ENCODE results near the gene GNS. TPM values are rescaled to one million over a fixed set of nuclear protein-coding genes. Genes with fewer than 3 reads are reported as not detected.

The GNS gene
- total RNA-seq, 1 experiment from 2014 or later = 55.1 TPM

DNA sequence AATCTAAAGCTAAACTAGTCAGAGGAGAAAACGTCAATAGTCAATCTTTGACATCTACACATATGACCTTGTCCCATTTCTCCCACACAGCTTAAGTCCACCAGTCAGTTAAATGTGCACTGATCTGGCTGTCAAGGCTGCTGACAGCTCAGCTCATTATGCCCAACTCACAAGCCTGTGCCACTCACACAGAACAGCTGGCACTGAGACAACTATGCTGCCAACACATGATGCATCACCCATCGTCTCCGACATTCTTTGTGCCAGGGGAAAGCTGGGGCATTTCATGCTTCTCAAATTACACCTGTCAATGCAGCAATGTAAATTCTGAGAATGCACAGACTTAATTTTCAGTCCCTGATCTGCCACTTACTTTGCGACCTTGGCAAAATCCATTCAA lies 25.3 kb downstream of the GNS start:
- H3K4me3 ChIP-seq (ENCODE audit: low read length) = peak overlapping the region; percentile 20; the same call in 1 of the 2 replicates
- H3K27me3 ChIP-seq (ENCODE audit: low read length) = no peaks in the 10 kb centered on the region
- H3K9me3 ChIP-seq (ENCODE audit: low read length) = no peaks in the 10 kb centered on the region
- H3K4me1 ChIP-seq (ENCODE audit: insufficient read depth, low read length) = peaks cover 22% of the 10 kb centered on the region
- DNase-seq (peak; percentile 99), ATAC-seq (peak; percentile 98)
- H2AFZ ChIP-seq (ENCODE audit: low read length) = no peak overlapping the region
- peak overlapping the region; percentile 15; the same call in 1 of the 2 replicates for H3K27ac ChIP-seq (ENCODE audit: low read length)
- intact Hi-C loops (cut with micrococcal nuclease) = loop anchor here (10.0 kb wide), 1 partner anchor 61 kb away; no protein-coding TSS in a partner anchor
- H3F3A ChIP-seq (ENCODE audit: low read length, unreplicated experiment) = no peaks in the 10 kb centered on the region
- H3K9ac ChIP-seq (ENCODE audit: low read length) = no peak overlapping the region
- ChIA-PET CTCF (interaction anchor here (0.9 kb wide), 1 partner anchor 62 kb away, joined by 5 read pairs; no protein-coding TSS in a partner anchor), POLR2A (ENCODE audit: unreplicated experiment) (interaction anchor here (0.5 to 0.6 kb wide), 3 partner anchors 66 to 364 kb away, joined by 5 to 9 read pairs (median 6); no protein-coding TSS in a partner anchor)
- H3K9me2 ChIP-seq (replicated peaks; ENCODE audit: low read length) = no peaks in the 10 kb centered on the region
- TF ChIP-seq EZH2 (IDR thresholded peaks at IDR 0.05; ENCODE audit: low read length, unreplicated experiment) = no peak
- TF ChIP-seq CTCF (conservative IDR thresholded peaks at IDR 0.05; ENCODE audit: low read depth, low read length) = no peak
- no peak for TF ChIP-seq EZH2phosphoT487 (IDR thresholded peaks at IDR 0.05; ENCODE audit: borderline replicate concordance, low read length)
- H3K36me3 ChIP-seq (ENCODE audit: low read depth, low read length) = peaks cover 19% of the 10 kb centered on the region
- peak overlapping the region; percentile 71 for H3K4me2 ChIP-seq (ENCODE audit: low read length)
- no peaks in the 10 kb centered on the region for H4K20me1 ChIP-seq (ENCODE audit: low read length)
- BruUV-seq (replicated peaks) = no TSS peak
- no peaks in the 10 kb centered on the region for H3K79me2 ChIP-seq (ENCODE audit: low read length)

DNA sequence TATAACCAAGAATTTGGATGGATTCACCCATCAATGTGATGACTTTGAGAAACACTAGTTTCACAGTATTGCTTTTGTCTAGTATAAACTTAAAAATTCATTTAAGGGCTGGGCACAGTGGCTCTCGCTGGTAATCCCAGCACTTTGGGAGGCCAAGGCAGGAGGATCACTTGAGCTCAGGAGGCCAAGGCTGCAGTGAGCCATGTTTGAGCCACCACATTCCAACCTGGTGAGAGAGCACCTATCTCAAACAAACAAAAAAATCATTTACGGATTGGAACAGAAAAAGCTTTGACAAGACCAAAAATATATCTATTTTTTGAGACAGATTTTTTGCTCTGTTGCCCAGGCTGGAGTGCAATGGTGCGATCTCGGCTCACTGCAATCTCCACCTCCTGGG lies 27.5 kb downstream of the GNS start:
- Histone ChIP-seq H3K9me3 (ENCODE audit: low read length) (no peaks in the 10 kb centered on the region), H3K4me2 (ENCODE audit: low read length) (no peak overlapping the region), H3K27ac (ENCODE audit: low read length) (no peak overlapping the region), H3F3A (ENCODE audit: low read length, unreplicated experiment) (no peaks in the 10 kb centered on the region), H3K4me3 (ENCODE audit: low read length) (no peak overlapping the region), H3K9me2 (replicated peaks; ENCODE audit: low read length) (no peaks in the 10 kb centered on the region), H4K20me1 (ENCODE audit: low read length) (no peaks in the 10 kb centered on the region), H3K27me3 (ENCODE audit: low read length) (no peaks in the 10 kb centered on the region), H3K9ac (ENCODE audit: low read length) (no peak overlapping the region), H3K36me3 (ENCODE audit: low read depth, low read length) (peaks cover 16% of the 10 kb centered on the region; the same call in 1 of the 2 replicates), H2AFZ (ENCODE audit: low read length) (no peak overlapping the region), H3K4me1 (ENCODE audit: insufficient read depth, low read length) (peaks cover 22% of the 10 kb centered on the region), H3K79me2 (ENCODE audit: low read length) (no peaks in the 10 kb centered on the region)
- no peak for ATAC-seq
- TF ChIP-seq EZH2 (IDR thresholded peaks at IDR 0.05; ENCODE audit: low read length, unreplicated experiment) (no peak), CTCF (conservative IDR thresholded peaks at IDR 0.05; ENCODE audit: low read depth, low read length) (no peak), EZH2phosphoT487 (IDR thresholded peaks at IDR 0.05; ENCODE audit: borderline replicate concordance, low read length) (no peak)
- intact Hi-C loops (cut with micrococcal nuclease) = loop anchor here (10.0 kb wide), 1 partner anchor 63 kb away; no protein-coding TSS in a partner anchor
- ChIA-PET POLR2A (ENCODE audit: unreplicated experiment) (no interaction called here), CTCF (no interaction called here)
- no peak for DNase-seq
- BruUV-seq (replicated peaks) = no TSS peak

GRCh38 chr12:64730588-64730969 lies 28.6 kb downstream of the GNS start:
- Histone ChIP-seq H4K20me1 (ENCODE audit: low read length) (no peaks in the 10 kb centered on the region), H3K9me2 (replicated peaks; ENCODE audit: low read length) (no peaks in the 10 kb centered on the region), H3K79me2 (ENCODE audit: low read length) (no peaks in the 10 kb centered on the region), H3K36me3 (ENCODE audit: low read depth, low read length) (peaks cover 5% of the 10 kb centered on the region; the same call in 1 of the 2 replicates), H3K4me2 (ENCODE audit: low read length) (no peak overlapping the region), H3K27ac (ENCODE audit: low read length) (no peak overlapping the region), H3K4me1 (ENCODE audit: insufficient read depth, low read length) (peaks cover 22% of the 10 kb centered on the region), H3F3A (ENCODE audit: low read length, unreplicated experiment) (no peaks in the 10 kb centered on the region), H3K27me3 (ENCODE audit: low read length) (no peaks in the 10 kb centered on the region), H3K9me3 (ENCODE audit: low read length) (no peaks in the 10 kb centered on the region), H3K9ac (ENCODE audit: low read length) (no peak overlapping the region), H3K4me3 (ENCODE audit: low read length) (no peak overlapping the region), H2AFZ (ENCODE audit: low read length) (no peak overlapping the region)
- no peak for TF ChIP-seq EZH2 (IDR thresholded peaks at IDR 0.05; ENCODE audit: low read length, unreplicated experiment)
- no peak for TF ChIP-seq CTCF (conservative IDR thresholded peaks at IDR 0.05; ENCODE audit: low read depth, low read length)
- TF ChIP-seq EZH2phosphoT487 (IDR thresholded peaks at IDR 0.05; ENCODE audit: borderline replicate concordance, low read length) = no peak
- ChIA-PET POLR2A (ENCODE audit: unreplicated experiment) (no interaction called here), CTCF (no interaction called here)
- no TSS peak for BruUV-seq (replicated peaks)
- ATAC-seq (no peak), DNase-seq (no peak)
- intact Hi-C loops (cut with micrococcal nuclease) = loop anchor here (10.0 kb wide), 1 partner anchor 64 kb away; no protein-coding TSS in a partner anchor

Data from PC-3 (cell line).